CD4-positive, alpha-beta T cell treated with Interleukin-2 at 100 ng/mL for 4 hours (primary cell): ENCODE results near the gene GALNT2.

Experiments
- DNase-seq: peaks from one replicate; pipeline ENCODE4 v3.0.0-alpha.2; 2020; ENCODE audit warnings: low spot score

GALNT2 gene

DNA sequence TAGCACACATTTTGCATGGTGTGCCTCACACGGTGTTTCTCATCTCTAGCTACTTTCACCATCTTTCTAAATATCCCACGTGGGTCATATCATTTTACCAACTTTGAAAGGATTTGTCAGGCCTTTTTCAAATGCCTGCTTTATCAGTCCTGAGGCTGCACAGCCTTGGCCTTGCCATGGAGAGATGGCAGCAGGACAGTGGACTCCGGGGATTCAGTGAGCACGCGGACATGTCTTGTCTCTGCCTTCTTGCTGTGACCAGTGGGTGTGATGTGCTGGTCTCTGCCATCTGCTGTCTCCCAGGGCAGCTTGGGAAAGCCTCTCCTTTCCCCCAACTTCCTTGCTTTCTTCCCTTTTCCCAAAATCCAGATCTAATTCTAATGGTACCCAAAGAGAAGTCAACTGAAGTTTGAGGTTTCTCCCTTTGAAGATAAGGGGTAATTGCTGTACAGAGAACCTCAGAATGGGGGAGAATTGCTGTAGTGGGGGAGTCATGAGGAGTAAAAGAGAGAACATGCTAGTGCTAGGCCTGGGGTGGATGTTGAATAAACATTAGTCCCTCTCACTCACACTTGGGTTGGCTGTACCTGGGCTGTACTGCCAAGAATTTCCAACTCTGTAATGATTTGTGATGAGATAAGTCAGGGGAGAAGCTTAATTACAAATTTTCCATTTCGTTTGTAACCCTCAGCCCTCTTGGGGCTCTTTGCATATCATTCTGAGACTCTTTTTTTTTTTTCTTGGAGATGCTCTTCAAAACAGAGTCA lies 99.5 kb downstream of the GALNT2 start:
- DNase-seq, result no peak

DNA sequence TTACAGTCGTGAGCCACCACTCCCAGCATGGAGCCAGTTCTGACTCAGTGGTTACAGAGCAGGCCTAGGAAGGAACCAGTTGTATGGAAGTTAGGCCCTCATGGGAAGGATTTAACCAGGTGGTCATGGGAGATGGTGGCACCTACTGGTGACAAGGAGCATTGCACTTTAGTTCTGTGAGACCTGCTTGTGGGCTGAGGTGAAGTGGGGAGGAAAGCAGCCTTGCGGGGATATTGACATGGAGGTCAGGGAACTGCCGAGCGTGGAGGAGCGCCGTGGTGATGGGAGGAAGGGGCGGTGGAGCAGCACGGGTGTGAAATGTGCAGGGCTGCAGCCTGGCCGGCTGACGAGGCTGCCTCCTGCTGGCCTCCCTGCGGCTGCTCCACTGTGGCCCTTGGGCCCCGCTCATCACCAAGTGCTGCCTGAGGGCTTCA lies 100.4 kb downstream of the GALNT2 start:
- DNase-seq, result peak; percentile 61

GRCh38 chr1:230169454-230170152 lies 102.6 kb downstream of the GALNT2 start:
- DNase-seq, result no peak

DNA sequence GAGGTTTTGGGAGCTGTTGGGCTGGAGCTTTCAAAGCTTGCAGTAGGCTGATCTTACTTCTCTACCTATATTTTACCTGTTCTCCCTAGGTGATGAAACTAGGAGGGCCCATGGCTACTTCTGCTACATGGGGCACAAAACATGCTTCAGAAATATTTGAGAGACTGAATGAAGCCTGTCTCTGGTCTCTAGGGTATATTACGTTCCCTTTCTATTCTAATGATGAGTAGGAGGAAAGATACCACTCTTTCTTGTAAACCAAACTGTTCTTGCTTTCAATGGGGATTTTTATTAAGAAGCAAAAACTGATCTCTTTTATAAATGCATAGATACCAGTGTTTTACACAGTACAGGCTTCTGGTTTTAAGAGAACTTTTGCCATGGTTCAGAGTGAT lies 103.1 kb downstream of the GALNT2 start:
- no peak for DNase-seq

DNA sequence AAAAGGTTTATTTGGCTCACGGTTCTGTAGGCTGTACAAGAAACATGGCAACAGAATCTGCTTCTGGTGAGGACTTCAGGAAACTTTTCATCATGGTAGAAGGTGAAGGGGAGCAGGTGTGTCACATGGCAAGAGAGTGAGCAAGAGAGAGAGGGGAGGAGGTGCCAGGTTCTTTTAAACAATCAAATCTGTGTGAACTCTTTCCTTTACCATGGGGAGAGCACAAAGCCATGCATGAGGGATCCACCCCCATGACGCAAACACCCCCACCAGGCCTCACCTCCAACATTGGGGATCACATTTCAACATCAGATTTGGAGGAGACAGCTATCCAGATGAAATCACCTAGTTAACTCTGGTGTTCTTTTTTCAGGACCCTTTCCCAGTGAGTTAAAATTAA lies 103.6 kb downstream of the GALNT2 start:
- no peak for DNase-seq

- DNase-seq, result no peak
These were observed 104.4 kb downstream of the GALNT2 start for GRCh38 chr1:230171356-230172015.

GRCh38 chr1:230172016-230172537 lies 105.0 kb downstream of the GALNT2 start:
- DNase-seq, result no peak

GRCh38 chr1:230173187-230173975 lies 106.3 kb downstream of the GALNT2 start:
- DNase-seq, result no peak

DNA sequence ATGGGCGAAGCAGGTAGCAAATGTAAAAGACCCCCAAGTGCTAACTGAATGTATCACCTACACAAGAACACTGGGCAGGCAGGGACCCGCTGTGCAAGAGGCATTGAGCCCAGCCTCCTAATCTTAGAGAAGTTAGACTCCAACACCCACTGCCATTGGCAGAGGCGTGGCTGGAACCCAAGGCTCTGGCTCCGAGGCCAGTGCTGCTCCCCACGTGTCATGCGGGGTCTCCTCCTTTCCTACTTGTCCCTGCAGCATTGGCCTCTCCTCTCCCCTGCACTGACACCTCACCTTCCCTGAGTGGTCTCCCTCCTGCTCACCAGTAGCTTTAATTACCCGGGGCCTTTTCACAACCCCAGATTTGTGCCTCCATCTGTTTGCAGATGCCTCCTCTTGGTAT lies 107.0 kb downstream of the GALNT2 start:
- no peak for DNase-seq

- no peak for DNase-seq
These were observed 107.6 kb downstream of the GALNT2 start for GRCh38 chr1:230174471-230175162.

DNA sequence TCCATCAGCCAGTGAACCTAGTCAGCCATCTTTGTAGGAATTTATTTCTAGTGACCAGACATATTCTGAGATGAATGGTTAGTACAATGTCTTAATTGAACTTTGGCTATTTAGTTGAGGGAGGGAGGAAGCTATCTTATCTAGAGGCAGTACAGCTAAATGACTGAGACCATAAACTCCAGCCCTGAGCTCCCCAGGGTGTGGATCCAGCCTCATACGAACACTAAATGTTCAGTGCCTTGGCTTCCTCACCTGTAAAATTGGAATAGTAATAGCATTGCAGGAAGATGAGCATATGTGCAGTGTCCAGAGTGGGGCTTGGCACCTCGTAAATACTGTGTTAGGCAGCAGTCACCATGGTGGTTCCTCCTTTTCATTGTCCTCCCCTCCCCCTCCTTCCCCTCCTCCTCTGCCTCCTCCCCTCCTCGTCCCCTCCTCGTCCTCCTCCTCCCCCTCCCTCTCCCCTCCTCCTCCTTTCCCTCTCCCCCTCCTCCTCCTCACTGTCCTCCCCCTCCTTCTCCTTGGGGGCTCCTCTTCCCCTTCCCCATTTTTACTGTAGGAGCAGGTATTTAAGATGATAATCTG lies 108.2 kb downstream of the GALNT2 start:
- DNase-seq, result no peak

- DNase-seq, result no peak
These were observed 108.8 kb downstream of the GALNT2 start for GRCh38 chr1:230175839-230176238.

GRCh38 chr1:230176326-230176725 lies 109.3 kb downstream of the GALNT2 start:
- DNase-seq, result no peak

DNA sequence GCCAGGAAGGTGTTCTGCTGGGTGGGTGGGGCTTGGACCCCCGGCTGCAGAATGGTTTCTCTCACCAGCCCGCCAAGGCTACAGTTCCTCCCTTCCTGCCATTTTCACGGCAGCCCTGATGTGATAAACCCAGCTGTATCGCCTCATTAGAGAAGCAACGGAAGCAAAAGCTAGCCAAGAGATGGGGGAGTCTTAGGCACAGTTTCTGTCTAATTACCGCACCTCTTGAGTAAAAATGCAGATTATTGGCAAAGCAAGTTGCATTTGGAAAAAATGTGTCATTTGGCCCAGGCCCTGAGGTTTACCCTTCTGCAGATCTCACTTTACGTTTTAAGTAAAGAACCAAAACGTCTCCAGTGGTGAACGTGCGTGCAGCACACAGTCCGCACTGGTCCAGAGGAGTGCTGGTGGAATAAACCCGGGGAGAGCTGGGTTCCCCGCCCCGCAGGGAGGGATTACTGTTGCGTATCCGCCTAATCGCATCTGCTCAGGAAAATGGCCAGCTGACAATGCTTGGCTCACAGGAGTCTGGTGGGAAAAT lies 109.9 kb downstream of the GALNT2 start:
- no peak for DNase-seq

DNA sequence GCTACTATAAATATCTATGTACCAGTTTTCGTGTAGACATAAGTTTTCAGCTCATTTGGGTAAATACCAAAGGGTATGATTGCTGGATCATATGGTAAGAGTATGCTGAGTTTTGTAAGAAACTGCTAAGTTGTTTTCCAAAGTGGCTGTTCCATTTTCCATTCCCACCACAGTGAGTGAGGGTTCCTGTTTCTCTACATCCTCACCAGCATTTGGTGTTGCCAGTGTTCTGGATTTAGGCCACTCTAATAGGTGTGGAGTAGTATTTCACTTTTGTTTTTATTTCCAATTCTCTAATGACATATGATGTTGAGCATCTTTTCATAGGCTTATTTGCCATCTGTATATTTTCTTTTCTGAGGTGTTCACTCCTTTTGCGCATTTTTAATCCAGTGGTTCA lies 112.2 kb downstream of the GALNT2 start:
- DNase-seq, result no peak

DNA sequence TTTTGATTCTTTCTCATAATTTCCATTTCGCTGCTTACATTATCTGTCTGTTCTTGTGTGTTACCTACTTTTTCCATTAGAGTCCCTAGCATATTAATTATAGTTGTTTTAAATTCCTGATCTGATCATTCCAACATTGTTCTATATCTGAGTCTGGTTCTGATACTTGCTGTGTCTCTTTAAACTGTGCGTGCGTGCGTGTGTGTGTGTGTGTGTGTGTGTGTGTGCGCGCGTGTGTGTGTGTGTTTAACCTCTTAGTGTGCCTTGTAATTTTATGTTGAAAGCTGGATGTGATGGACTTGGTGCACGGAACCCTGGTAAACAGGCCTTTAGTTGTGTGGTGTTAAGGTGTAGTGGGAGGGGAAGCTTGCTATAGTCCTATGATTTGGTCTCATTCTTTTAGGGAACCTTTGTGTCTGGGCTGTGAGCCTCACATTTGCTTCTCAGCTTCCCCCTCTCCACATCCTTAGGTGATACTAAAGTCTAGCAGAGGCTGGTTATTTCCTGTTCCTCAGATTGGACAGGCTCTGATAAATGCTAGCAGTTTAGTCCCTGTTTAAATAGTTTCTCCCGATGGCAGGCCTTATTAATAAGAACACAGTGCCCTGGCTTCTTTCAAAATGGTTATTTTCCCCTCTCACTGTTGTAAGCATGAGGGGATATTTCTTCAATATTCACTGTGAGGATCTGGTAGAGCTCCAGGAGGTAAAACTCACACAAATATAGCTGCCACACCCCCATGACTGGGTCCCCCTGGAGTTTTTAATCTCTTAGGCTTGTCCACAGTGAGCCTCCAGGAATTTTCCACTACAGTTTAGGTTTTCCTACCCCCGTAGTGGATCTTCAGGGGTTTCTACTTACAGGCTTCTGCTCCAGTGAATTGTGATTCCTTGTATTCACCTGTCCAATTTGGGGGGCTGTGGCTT lies 118.3 kb downstream of the GALNT2 start:
- DNase-seq, result no peak

DNA sequence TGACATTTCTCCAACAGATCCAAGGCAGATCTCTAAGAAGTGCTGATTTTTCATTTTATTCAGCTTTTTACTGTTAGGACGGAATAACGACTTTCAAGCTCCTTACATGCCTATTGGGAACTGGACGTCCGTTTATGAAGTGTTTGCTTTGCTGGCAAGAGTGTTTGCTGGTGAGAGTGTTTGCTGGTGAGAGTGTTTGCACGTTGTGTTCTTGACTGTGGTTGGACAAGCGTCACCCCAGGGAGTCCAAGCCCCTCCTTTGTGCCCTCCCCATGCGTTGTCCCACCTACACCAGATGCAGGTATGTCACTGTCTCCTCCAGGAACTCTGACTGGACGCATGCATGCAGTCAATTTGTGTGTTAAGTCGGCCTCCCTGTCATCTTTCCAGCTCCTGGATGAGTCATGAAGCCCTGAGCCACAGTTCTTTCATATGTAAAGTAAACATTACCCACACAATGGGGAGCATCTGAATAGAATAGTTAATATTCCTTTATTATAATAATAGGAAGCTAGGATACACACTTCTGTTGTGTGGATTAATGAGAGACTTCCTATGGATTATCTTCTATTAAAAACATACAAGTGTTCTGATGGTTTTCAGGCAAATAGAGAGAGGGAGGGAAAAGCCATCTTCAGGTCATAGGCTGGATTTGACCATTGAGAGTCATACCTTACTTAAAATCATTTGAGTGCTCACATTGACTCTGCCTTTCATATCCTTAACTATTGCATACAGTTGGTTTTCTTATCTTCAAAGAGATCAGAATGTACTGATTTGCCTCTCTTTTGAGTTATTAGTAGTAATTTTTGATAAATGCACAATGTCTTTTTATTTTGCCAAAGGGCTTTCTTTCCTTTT lies 119.2 kb downstream of the GALNT2 start:
- no peak for DNase-seq

GRCh38 chr1:230186874-230187273 lies 119.8 kb downstream of the GALNT2 start:
- DNase-seq, result no peak

DNA sequence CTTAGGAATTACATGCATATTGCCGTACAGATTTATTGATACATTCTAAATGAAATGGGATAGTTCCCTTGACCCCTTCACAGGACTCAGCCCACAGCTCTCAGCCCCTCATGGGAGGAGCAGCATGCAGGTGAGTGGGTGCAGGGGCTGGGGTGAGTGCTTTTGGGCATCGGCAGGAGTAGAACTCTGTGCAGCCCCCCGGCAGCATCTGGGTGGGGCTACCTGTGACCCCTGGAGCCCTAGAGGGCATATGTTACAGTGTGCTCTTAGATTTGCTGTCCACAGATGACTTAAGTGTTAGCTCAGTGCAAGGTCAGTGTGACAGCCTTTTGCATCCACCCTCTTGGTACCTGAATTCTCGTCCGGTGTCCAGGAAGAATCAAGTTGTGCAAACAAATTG lies 120.3 kb downstream of the GALNT2 start:
- DNase-seq, result no peak
